ENCODE measurements around the gene OLA1.

DNA sequence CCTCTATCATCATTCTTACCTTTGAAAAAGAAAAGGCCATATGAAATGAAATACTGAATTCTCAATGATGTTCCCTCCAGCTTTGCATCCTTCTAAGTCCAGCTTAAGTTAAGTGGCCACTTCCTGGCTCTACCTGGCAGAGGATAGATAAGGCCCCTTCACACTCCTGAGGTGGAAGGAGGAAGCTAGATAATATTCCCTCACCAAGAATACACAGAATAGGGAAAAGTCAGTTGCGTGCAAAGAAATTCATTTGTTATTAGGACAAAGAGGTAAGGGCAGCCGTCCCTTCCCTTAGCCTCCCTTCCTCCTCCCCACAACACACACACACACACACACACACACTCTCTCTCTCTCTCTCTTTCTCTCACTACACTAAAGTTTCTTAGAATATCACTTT lies 37.5 kb downstream of the OLA1 start:
- TF ChIP-seq GATA2 (IDR thresholded peaks at IDR 0.05; ENCODE audit: low read depth, low read length), result no peak
- TF ChIP-seq GATA3 (IDR thresholded peaks at IDR 0.05; ENCODE audit: low read depth, low read length), result no peak
